Measurements from ENCODE around the gene BUB3. TPM values are rescaled to one million over a fixed set of nuclear protein-coding genes. Genes with fewer than 3 reads are reported as not detected.
"Not testable (repeated sequence)": the region's sequence is repeated elsewhere in the genome, so short reads cannot be mapped to it uniquely, and the experiment has no call there.

BUB3 gene
- total and polyA plus RNA-seq, 2 donors = 69.8 to 115 TPM

DNA sequence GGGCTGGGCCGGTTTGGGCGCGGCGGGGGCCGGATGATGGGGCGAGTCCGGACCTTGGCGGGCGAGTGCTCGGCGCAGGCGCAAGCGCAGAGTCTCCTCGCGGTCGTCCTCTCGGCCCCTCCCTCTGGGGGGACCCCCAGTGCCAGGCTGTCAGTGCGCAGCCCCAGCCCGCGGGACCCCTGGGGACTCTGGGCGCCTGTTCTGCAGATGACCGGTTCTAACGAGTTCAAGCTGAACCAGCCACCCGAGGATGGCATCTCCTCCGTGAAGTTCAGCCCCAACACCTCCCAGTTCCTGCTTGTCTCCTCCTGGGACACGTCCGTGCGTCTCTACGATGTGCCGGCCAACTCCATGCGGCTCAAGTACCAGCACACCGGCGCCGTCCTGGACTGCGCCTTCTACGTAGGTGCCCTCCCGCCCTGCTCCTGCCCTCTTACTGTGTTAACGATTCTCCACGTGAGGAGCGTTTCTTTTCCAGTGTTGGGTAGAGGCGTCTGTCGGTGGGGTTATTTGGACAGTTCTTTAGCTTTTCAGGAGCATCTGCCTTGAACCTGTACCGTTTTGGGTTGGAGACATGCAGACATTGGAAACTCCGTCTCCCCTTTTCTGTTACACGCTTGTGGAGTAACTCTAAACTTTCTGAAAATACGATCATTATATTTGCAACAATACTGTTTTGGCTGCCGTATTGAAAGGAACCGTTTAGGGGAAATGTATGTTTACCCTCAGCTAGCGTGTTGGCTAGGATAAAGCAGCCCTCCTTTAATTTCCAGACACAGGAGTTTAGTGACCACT, 706 bp downstream of the BUB3 start:
- DNase-seq (ENCODE audit: extremely low spot score) = no peak
- Histone ChIP-seq H3K36me3 (ENCODE audit: insufficient read depth) (peaks cover 3% of the 10 kb centered on the region), H3K4me1 (ENCODE audit: insufficient read depth) (peaks cover 2% of the 10 kb centered on the region), H3K27ac (ENCODE audit: low read depth) (peak overlapping the region; percentile 88), H3K4me3 (ENCODE audit: low read depth, low read length) (peak overlapping the region; percentile 89)
- WGBS = 4% methylated on average over 49 of the region's 49 CpGs

DNA sequence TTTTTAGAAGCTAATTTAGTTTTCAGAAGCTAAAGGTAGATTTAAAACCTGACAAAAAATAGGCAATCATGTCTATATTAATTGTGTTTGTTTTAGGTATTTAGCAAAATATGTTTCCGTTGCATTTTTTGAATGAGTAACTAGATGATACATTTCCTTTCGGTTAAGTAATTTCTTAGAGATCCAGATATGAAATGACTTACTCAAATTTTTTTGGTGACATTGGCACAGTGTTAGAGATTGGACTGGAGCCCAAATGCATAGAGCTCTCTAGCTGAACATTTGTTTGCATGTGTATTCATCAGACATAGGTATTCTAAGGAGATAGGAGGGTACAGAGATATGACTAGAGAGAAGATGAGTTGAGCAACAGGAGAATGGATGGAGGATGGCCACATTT, 1.9 kb downstream of the BUB3 start:
- H3K4me3 ChIP-seq (ENCODE audit: low read depth, low read length) = no peak overlapping the region
- no peak overlapping the region for H3K27ac ChIP-seq (ENCODE audit: low read depth)
- WGBS = 94% methylated on average over 2 of the region's 2 CpGs
- peaks cover 2% of the 10 kb centered on the region for H3K4me1 ChIP-seq (ENCODE audit: insufficient read depth)
- no peak for DNase-seq (ENCODE audit: extremely low spot score)
- peaks cover 3% of the 10 kb centered on the region for H3K36me3 ChIP-seq (ENCODE audit: insufficient read depth)

DNA sequence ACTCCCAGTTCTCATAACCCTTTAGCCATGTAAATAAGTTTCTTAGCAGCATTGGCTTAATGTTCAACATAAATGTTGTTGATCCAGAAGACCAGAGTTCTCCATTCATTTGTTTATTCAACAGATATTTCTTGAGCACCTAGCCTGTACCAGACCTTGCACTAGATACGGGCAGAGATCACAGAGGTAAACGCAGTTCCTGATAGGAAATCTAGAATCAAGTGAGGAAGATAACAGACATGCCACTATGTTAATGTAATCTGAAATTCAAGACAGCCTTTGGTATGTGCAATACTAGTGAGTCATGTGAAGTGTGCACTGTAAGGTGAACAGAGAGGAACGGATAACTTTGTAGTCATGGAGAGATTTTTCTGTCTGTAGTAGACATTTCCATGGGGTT, 3.0 kb downstream of the BUB3 start:
- WGBS = 82% methylated on average over 3 of the region's 3 CpGs
- DNase-seq (ENCODE audit: extremely low spot score) = no peak
- Histone ChIP-seq H3K36me3 (ENCODE audit: insufficient read depth) (peaks cover 3% of the 10 kb centered on the region), H3K4me3 (ENCODE audit: low read depth, low read length) (no peak overlapping the region), H3K27ac (ENCODE audit: low read depth) (no peak overlapping the region), H3K4me1 (ENCODE audit: insufficient read depth) (peaks cover 2% of the 10 kb centered on the region)

DNA sequence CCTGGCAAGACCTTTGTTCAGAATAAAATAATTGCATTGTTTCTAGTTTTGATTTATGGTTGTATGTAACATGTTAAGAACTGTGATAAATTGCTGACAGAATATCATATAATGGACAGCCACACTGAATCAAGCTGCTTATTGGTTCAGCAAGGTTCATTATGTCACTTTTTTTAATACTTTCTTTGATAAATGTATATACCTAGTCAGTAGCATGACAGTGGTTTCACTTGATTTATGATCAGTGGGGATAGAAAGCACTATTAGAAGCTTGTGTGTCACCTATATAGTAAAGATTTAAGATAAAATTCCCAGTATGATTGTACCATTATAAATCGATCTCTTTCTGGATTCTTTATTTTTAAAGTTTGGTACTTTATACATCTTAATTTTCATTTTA, 4.5 kb downstream of the BUB3 start:
- 84% methylated on average over 1 of the region's 1 CpG for WGBS
- no peak for DNase-seq (ENCODE audit: extremely low spot score)
- H3K4me1 ChIP-seq (ENCODE audit: insufficient read depth) = peaks cover 2% of the 10 kb centered on the region
- H3K4me3 ChIP-seq (ENCODE audit: low read depth, low read length) = no peak overlapping the region
- peaks cover 10% of the 10 kb centered on the region for H3K36me3 ChIP-seq (ENCODE audit: insufficient read depth)
- no peak overlapping the region for H3K27ac ChIP-seq (ENCODE audit: low read depth)

DNA sequence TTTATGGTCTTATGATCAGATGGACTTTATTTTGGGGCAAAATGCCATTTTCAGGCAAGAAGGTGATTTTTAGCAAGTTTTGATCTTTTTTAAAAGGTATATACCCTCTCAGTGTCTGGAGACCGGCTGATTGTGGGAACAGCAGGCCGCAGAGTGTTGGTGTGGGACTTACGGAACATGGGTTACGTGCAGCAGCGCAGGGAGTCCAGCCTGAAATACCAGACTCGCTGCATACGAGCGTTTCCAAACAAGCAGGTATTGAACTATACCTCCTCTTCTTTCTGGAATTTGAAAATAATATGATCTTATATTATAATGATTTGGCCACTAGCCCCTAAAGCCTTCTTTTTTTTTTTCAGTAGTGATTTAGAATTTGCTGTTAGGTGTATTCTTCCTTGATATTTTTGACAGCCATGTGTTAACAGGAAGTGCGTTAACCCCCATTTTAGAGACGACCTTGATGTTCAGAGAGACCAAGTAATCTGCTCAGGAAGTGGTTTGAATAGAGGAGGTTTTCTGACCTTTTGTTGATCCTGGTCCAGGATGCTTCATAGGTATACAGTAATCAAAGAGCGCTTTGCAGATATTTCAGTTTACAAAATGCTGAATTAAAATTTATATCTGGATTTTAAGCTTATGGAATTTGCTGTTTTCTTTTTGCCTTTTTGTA, 6.2 kb downstream of the BUB3 start:
- WGBS = 86% methylated on average over 11 of the region's 11 CpGs
- H3K36me3 ChIP-seq (ENCODE audit: insufficient read depth) = peaks cover 10% of the 10 kb centered on the region
- no peak overlapping the region for H3K27ac ChIP-seq (ENCODE audit: low read depth)
- DNase-seq (ENCODE audit: extremely low spot score) = no peak
- no peaks in the 10 kb centered on the region for H3K4me1 ChIP-seq (ENCODE audit: insufficient read depth)
- no peak overlapping the region for H3K4me3 ChIP-seq (ENCODE audit: low read depth, low read length)

DNA sequence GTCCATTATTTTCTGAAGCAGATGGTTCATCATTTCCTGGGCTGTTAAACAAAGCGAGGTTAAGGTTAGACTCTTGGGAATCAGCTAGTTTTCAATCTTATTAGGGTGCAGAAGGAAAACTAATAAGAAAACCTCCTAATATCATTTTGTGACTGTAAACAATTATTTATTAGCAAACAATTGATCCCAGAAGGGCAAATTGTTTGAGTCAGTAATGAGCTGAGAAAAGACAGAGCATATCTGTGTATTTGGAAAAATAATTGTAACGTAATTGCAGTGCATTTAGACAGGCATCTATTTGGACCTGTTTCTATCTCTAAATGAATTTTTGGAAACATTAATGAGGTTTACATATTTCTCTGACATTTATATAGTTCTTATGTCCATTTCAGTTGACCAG, 10.1 kb downstream of the BUB3 start:
- Histone ChIP-seq H3K27ac (ENCODE audit: low read depth) (no peak overlapping the region), H3K4me3 (ENCODE audit: low read depth, low read length) (no peak overlapping the region), H3K36me3 (ENCODE audit: insufficient read depth) (peaks cover 8% of the 10 kb centered on the region), H3K4me1 (ENCODE audit: insufficient read depth) (no peaks in the 10 kb centered on the region)
- WGBS = 85% methylated on average over 2 of the region's 2 CpGs
- no peak for DNase-seq (ENCODE audit: extremely low spot score)

DNA sequence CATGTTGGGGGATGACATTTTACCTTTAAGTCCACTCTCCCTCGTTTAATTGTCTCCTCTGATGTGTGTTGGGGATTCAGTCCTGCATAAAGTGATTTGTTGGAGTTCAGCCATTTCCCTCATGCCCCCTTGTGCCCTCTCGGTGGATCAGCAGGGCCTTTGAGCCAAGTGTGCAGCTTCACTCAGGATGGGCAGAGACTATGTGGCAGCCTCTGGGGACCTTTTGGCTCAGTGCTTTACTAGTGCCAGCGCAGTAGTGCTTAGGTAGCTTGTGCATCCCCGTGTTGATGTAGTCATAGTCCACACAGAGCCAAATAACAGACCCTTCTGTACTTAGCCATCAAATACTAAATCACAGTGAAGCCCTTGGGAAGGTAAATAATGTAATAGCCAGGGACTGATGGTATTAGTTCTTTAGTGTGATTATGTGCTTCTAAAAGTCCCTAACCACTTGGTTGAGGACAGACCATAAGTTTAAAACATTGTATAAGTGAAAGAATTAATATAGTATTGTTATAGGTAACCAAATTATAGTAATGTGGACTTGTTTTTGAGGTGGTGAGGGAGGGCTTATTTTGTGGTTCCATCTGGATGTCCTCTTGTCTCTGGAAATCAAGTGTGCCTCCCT, 11.4 kb downstream of the BUB3 start:
- no peak overlapping the region for H3K27ac ChIP-seq (ENCODE audit: low read depth)
- no peak for DNase-seq (ENCODE audit: extremely low spot score)
- H3K4me3 ChIP-seq (ENCODE audit: low read depth, low read length) = no peak overlapping the region
- no peaks in the 10 kb centered on the region for H3K4me1 ChIP-seq (ENCODE audit: insufficient read depth)
- H3K36me3 ChIP-seq (ENCODE audit: insufficient read depth) = peaks cover 10% of the 10 kb centered on the region
- 78% methylated on average over 4 of the region's 4 CpGs for WGBS

DNA sequence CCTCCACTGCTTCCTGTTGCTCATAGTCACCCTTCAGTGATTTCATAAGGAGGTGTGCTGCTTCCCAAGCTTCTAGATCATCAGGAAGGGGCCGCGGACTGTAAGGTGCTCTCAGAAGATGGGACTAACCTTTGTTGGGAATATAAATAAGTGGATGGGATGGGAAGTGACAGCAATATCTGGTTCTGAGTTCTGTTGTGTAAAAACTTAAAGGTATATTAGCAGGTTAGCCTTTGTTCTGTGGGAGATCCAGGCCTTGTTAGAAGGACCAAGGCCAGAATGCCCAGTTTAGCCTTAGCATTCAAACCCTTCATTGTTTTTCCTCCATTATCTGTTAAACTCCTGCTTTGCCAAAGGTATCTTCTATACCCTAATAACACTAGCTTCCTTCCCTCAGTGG, 12.4 kb downstream of the BUB3 start:
- Histone ChIP-seq H3K4me1 (ENCODE audit: insufficient read depth) (no peaks in the 10 kb centered on the region), H3K4me3 (ENCODE audit: low read depth, low read length) (no peak overlapping the region), H3K36me3 (ENCODE audit: insufficient read depth) (peaks cover 10% of the 10 kb centered on the region), H3K27ac (ENCODE audit: low read depth) (no peak overlapping the region)
- WGBS = over 99% methylated on average over 2 of the region's 2 CpGs
- DNase-seq (ENCODE audit: extremely low spot score) = no peak

DNA sequence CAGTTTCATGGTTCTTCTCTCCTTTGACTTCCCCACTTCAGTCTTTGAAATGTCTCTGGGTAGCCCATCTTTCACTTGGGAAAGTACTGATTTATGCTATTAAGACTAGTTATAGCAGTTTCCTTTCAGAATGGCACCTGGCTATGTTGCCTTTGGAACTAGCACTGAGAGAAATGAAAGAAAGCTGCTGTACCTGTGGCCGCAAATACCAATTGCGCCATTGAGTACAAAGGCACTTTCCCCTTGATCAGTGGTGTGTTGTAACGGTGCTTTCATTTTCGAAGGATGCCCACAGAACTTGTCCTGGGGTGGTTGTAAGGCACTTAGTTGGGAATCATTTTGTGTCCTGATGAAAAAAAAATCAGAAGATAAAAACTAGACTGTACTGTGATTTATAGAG, 16.8 kb downstream of the BUB3 start:
- no peak overlapping the region for H3K4me3 ChIP-seq (ENCODE audit: low read depth, low read length)
- WGBS = 97% methylated on average over 4 of the region's 4 CpGs
- H3K4me1 ChIP-seq (ENCODE audit: insufficient read depth) = peaks cover 2% of the 10 kb centered on the region
- peaks cover 4% of the 10 kb centered on the region for H3K36me3 ChIP-seq (ENCODE audit: insufficient read depth)
- no peak overlapping the region for H3K27ac ChIP-seq (ENCODE audit: low read depth)
- no peak for DNase-seq (ENCODE audit: extremely low spot score)

DNA sequence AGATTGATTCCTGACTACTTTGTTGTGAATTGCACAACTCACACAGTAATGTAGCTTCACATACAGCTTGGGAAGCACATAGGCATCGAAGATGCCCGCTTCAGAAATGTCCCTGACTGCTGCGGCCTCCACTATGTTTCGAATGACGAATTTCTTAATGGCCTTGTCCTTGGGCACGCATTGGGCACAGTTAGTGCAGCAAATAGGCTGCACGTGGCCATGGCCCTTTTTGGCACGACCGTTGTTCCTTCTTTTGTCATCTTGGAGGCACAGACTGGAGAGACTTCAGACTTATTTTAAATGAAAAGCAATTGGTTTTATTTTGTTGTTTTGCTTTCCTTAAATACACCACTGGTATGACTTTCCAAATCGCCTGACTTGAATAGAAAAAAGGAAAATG, 17.4 kb downstream of the BUB3 start:
- WGBS = 97% methylated on average over 10 of the region's 10 CpGs
- H3K4me1 ChIP-seq (ENCODE audit: insufficient read depth); H3K36me3 ChIP-seq (ENCODE audit: insufficient read depth); H3K4me3 ChIP-seq (ENCODE audit: low read depth, low read length); DNase-seq (ENCODE audit: extremely low spot score); H3K27ac ChIP-seq (ENCODE audit: low read depth): not testable (repeated sequence)

DNA sequence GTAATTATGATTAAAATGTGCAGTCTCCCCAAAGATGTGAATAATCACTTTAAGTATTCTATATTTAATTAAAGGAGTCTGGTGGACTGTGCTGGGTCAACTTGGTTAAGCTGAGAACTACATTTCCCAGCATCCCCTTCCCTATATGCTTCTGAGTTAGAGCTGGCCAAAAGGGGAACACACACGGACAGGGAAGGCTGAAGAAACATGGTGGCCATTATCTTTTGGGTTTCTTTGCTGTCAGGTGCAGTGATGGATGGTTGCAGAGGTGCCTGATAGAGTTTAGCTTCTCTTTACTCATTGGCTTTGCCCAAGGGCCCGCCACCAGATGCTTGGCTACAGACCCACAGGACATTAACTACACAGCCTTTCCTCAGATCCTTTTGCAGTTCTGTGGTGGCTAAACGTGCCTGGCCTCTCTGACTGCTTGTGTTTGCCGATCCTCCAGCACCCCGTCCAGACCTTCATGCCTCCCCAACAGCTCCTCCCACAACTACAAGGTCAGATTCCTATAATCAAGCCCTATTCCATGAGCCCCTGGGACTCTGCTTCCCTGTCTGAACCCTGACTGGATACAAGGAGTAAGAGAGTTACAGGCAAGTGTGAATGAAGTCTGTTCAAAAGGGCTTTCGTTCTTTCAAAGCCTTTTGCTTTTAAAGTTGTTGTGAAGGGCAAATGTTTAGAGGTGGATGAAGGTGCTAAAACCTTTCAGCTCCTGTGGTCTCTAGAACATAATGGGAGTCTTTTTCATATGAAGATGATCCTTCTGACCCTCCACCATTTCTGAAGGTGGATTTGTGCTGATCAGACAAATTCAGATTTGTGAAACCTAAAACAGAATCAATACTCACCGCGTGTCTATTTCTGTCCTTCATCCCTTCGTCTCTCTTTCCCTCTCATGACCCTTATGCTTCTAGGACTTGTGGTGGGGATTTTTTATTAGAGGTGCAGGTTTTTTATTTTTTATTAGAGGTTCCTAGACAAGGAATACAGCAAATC, 21.5 kb downstream of the BUB3 start:
- Histone ChIP-seq H3K4me3 (ENCODE audit: low read depth, low read length) (no peak overlapping the region), H3K36me3 (ENCODE audit: insufficient read depth) (peaks cover 1% of the 10 kb centered on the region), H3K4me1 (ENCODE audit: insufficient read depth) (peaks cover 2% of the 10 kb centered on the region), H3K27ac (ENCODE audit: low read depth) (no peak overlapping the region)
- DNase-seq (ENCODE audit: extremely low spot score) = no peak
- 77% methylated on average over 9 of the region's 9 CpGs for WGBS

DNA sequence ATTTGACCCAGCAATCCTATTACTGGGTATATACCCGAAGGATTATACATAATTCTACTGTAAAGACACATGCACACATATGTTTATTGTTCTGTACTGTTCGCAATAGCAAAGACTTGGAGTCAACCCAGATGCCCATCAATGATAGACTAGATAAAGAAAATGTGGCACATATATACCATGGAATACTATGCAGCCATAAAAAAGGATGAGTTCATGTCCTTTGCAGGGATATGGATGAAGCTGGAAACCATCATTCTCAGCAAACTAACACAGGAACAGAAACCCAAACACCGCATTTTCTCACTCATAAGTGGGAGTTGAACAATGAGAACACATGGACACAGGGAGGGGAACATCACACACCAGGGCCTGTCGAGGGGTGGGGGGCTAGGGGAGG, 24.2 kb downstream of the BUB3 start:
- not testable (repeated sequence) for H3K36me3 ChIP-seq (ENCODE audit: insufficient read depth); H3K4me1 ChIP-seq (ENCODE audit: insufficient read depth); DNase-seq (ENCODE audit: extremely low spot score); H3K27ac ChIP-seq (ENCODE audit: low read depth); H3K4me3 ChIP-seq (ENCODE audit: low read depth, low read length)
- 94% methylated on average over 4 of the region's 4 CpGs for WGBS
